ENCODE results near the gene LEPROT. TPM values are rescaled to one million over a fixed set of nuclear protein-coding genes. Genes with fewer than 3 reads are reported as not detected.

The LEPROT gene
- total and polyA plus RNA-seq, 2 donors from 2014 or later, result 67.6 to 160 TPM

- no peaks in the 10 kb centered on the region for H3K27me3 ChIP-seq (ENCODE audit: control insufficient read depth, insufficient read depth, low read length)
- no peaks in the 10 kb centered on the region for H3K9me3 ChIP-seq (ENCODE audit: control insufficient read depth in 2 of 3, insufficient read depth in 1 of 3, low read length in 3 of 3)
- TF ChIP-seq CTCF (IDR thresholded peaks at IDR 0.05; ENCODE audit: borderline replicate concordance, extremely low read depth, insufficient read depth), result no peak
- FAIRE-seq, result no peak
- no peak overlapping the region for H3K4me3 ChIP-seq (ENCODE audit: low read length in 3 of 3)
- peak in 1 of 5 donors; percentile 3 for DNase-seq
- intact Hi-C loops (cut with DNase I), result no loop called here
- H3K36me3 ChIP-seq (ENCODE audit: control insufficient read depth in 2 of 3, insufficient read depth in 3 of 3, low read length in 3 of 3), result peaks cover 0 to 6% (median 0%) of the 10 kb centered on the region in 3 donors
- no peak overlapping the region for H3K9ac ChIP-seq (ENCODE audit: low read length in 3 of 3)
- H3K4me1 ChIP-seq (ENCODE audit: control insufficient read depth in 2 of 3, insufficient read depth in 2 of 3, low read depth in 1 of 3, low read length in 3 of 3), result no peaks in the 10 kb centered on the region
- H3K27ac ChIP-seq (ENCODE audit: low read depth in 2 of 2, low read length in 2 of 2), result no peak overlapping the region
These were observed 32.6 kb upstream of the LEPROT start for GRCh38 chr1:65387821-65388220.

GRCh38 chr1:65388908-65389695, 31.4 kb upstream of the LEPROT start:
- H3K27me3 ChIP-seq (ENCODE audit: control insufficient read depth, insufficient read depth, low read length), result no peaks in the 10 kb centered on the region
- no peak for TF ChIP-seq CTCF (IDR thresholded peaks at IDR 0.05; ENCODE audit: borderline replicate concordance, extremely low read depth, insufficient read depth)
- peaks cover 0 to 6% (median 0%) of the 10 kb centered on the region in 3 donors for H3K36me3 ChIP-seq (ENCODE audit: control insufficient read depth in 2 of 3, insufficient read depth in 3 of 3, low read length in 3 of 3)
- intact Hi-C loops (cut with DNase I), result no loop called here
- H3K9me3 ChIP-seq (ENCODE audit: control insufficient read depth in 2 of 3, insufficient read depth in 1 of 3, low read length in 3 of 3), result no peaks in the 10 kb centered on the region
- no peak overlapping the region for H3K9ac ChIP-seq (ENCODE audit: low read length in 3 of 3)
- H3K4me1 ChIP-seq (ENCODE audit: control insufficient read depth in 2 of 3, insufficient read depth in 2 of 3, low read depth in 1 of 3, low read length in 3 of 3), result no peaks in the 10 kb centered on the region
- DNase-seq (no peak), FAIRE-seq (no peak)
- no peak overlapping the region for H3K27ac ChIP-seq (ENCODE audit: low read depth in 2 of 2, low read length in 2 of 2)
- no peak overlapping the region for H3K4me3 ChIP-seq (ENCODE audit: low read length in 3 of 3)

GRCh38 chr1:65392497-65392896, 28.0 kb upstream of the LEPROT start:
- Histone ChIP-seq H3K27ac (ENCODE audit: low read depth in 2 of 2, low read length in 2 of 2) (no peak overlapping the region), H3K9me3 (ENCODE audit: control insufficient read depth in 2 of 3, insufficient read depth in 1 of 3, low read length in 3 of 3) (no peaks in the 10 kb centered on the region), H3K4me3 (ENCODE audit: low read length in 3 of 3) (no peak overlapping the region), H3K4me1 (ENCODE audit: control insufficient read depth in 2 of 3, insufficient read depth in 2 of 3, low read depth in 1 of 3, low read length in 3 of 3) (no peaks in the 10 kb centered on the region), H3K36me3 (ENCODE audit: control insufficient read depth in 2 of 3, insufficient read depth in 3 of 3, low read length in 3 of 3) (peaks cover 0 to 6% (median 0%) of the 10 kb centered on the region in 3 donors), H3K9ac (ENCODE audit: low read length in 3 of 3) (no peak overlapping the region), H3K27me3 (ENCODE audit: control insufficient read depth, insufficient read depth, low read length) (no peaks in the 10 kb centered on the region)
- DNase-seq (peak in 1 of 5 donors; percentile 54), FAIRE-seq (no peak)
- intact Hi-C loops (cut with DNase I), result no loop called here
- no peak for TF ChIP-seq CTCF (IDR thresholded peaks at IDR 0.05; ENCODE audit: borderline replicate concordance, extremely low read depth, insufficient read depth)

All from kidney (tissue), 14 donors.